HG03045 (cell line): ENCODE measurements around the gene DENND4A.

Experiments
- ATAC-seq: cut with Tn5 transposase; IDR thresholded peaks from one replicate; pipeline ENCODE4 v1.9.1; 2021; ENCODE audit warnings: mild to moderate bottlenecking, moderate library complexity; ENCODE audit not compliant: unreplicated experiment

The DENND4A gene

DNA sequence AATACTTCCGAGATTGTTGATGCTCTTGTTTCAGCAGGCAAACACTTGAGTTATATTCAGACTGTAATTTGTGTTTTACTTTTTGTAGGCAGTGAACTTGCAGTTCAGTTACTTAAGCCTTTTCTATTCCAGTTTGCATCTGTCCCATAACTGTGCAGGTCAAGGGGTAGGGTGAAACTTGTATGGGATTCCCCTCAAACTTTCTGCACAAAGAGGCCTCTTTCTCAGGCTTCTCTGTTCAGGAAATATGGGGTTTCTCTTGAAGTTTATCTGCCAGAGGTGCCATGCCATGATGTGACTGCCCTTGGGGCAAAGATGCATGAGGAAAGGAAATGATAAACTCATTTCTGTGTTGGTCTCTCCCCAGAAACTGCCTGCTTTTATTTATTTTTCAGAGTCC is 103.6 kb downstream of the DENND4A start:
- ATAC-seq = no peak

DNA sequence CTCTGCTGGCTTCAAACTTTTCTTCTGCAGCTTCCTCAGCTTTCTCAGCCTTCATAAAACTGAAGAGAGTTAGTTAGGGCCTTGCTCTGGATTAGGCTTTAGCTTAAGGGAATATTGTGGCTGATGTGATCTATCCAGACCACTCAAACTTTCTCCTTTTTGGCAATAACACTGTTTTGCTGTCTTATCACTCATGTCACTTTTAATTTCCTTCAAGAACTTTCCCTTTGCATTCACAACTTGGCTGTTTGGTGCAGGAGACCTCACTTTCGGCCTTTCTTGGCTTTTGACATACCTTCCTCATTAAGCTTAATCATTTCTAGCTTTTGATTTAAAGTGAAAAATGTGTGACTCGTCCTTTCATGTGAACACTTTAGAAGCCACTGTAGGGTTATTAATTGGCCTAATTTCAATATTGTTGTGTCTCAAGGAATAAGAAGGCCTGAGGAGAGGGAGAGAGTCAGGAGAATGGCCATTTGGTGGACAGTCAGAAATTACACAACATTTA is 109.6 kb downstream of the DENND4A start:
- ATAC-seq = no peak

DNA sequence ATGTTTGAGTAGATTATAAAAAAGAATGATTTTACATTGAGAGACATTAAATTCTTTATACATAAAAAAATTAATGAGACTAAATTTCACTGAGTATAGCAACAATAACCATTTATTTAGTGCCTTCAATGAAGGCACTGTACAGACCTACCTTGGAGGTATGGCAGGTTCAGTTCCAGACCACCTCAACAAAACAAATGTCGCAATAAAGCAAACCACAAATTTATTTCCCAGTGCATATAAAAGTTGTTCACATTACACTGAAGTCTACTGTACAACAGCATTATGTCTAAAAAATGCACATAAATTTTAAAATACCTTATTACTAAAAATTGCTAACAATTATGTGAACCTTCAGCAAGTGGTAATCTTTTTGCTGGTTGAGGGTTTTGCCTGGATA is 111.5 kb downstream of the DENND4A start:
- ATAC-seq = no peak

DNA sequence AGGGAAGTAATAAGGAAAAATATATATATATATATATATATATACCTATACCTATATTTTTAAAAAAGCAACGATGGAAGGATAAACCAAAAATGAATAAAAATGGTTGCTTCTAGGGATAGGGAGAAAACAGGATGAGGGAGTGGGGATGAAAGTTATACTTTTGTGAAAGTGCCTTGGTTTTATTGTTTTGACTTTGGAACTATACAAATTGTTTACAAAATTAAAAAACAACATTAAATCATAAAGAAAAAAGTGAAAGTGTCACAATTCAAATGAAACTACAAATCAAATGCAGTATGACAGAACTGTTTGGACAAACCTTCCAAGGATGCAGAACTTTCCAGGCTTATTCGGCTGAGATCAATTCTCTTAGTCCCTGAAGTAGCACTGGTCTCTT is 116.0 kb downstream of the DENND4A start:
- no peak for ATAC-seq

DNA sequence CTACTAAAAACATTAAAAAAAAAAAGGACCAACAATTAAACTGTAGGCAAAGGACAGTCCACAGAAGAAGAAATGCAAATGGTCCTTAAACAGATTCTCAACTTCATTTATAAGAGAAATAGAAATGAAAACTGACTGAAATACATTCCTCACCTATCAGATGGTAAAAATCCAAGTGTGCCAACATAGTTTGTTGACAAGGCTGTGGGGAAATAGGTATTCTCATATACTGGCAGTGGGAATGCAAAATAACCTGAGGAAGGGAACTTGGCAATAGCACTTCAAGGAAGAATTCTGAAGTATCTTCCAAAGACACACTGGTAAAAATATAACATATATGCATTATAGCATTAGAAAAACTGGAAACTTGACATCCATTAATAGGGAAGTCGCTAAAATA is 116.5 kb downstream of the DENND4A start:
- no peak for ATAC-seq

DNA sequence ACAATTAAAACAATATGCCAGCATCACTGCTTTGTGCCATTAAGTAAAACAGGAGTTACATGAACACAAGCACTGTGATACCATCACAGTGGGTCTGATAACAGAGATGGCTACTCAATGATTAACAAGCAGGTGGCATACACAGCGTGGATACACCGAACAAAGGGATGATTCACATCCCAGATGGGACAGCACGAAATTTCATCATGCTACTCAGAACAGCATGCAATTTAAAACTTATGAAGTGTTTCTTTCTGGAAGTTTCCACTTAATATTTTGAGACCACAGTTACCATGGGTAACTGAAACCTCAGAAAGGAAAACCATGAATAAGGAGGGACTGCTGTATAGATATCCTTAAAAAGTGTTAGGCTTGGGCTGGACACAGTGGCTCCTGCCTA is 125.8 kb downstream of the DENND4A start:
- no peak for ATAC-seq

DNA sequence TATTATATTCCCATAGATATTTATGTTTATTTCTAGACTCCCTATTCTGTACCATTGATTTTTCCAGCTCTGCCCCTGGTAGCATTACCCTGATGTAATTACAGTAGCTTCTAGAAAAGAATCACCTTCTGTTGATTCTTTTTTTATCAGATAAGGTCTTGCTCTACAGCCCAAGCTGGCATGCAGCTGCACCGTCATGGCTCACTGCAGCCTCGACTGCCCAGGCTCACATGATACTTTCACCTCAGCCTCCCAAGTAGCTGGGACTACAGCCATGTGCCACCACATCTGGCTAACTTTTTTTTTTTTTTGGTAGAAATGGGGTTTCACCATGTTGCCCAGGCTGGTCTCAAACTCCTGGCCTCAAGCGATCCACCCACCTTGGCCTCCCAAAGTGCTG is 128.6 kb downstream of the DENND4A start:
- no peak for ATAC-seq

DNA sequence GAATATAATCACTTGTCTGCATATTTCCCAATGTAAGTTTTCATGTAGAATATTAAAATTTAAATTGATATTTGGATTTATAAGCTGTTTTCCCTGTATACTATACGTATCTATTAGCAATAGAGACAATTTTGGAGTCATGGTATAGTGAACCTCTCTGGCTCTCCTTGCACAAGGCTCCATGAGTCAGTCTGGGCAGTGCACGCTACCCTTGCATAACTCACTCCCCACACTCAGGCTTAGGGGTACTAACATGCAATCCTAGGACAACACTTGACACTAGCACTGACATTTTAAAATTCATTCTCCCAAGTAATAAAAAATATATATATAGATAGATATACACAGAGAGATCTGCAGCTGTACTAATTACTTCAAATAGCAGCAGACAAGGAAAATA is 131.2 kb downstream of the DENND4A start:
- no peak for ATAC-seq

DNA sequence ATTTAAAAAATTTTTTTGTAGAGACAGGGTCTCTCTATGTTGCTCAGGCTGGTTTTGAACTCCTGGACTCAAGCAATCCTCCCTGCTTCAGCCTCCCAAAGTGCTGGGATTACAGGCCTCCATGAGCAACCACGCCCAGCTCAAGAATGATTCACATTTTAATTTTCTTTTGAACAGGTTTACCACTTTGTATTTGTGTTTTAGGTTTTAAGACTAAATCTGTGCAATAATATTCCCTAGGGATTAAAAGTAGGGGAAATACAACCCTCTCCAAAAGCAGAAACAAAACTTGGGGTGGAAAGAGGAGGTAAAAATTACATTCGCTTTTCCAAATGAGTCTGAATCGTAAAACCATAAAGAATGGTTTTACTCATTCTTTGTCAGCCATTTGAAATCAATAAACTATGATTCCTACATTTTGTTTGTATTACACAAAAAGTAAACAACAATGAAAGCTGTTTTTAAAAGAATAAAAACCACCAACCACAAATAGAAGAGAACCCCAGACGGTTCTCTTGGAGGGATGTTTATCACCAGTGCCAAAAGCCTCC is 132.5 kb downstream of the DENND4A start:
- ATAC-seq = no peak

DNA sequence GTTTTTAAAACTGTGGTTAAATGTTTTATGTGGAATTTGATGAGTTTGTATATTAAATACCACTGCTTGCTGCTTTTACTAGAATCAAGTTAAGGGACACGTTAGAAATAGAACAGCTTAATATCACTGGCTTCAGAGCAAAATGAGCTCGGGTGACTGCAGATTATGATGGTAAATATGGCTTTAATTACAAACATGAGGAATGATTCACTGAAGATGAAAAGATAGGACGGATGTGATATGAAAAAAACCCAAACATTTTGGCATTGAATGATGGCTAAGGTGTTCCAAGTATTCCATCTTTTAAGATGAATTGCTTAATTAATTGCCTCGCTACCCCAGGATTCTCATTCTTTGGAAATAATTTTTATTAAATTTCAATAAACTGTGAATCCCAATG is 136.6 kb downstream of the DENND4A start:
- ATAC-seq = no peak

DNA sequence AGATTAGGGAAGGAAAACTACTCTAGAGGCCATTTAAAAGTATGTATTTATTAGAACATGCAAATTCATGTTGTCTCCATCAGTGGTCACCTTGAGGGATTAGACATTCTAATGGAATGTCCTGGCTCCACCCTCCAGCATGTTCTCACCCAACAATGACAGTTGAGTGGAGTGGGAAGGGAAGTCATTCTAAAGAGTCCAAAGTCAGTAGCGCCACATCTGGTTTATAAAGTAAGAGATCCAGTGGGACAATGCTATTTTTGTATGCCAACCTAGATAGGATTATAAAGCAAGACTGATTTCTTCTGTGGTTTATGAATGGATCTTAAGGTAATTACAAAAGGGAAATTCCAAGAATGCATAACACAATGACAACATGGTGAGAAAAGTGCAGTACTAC is 137.1 kb downstream of the DENND4A start:
- no peak for ATAC-seq

DNA sequence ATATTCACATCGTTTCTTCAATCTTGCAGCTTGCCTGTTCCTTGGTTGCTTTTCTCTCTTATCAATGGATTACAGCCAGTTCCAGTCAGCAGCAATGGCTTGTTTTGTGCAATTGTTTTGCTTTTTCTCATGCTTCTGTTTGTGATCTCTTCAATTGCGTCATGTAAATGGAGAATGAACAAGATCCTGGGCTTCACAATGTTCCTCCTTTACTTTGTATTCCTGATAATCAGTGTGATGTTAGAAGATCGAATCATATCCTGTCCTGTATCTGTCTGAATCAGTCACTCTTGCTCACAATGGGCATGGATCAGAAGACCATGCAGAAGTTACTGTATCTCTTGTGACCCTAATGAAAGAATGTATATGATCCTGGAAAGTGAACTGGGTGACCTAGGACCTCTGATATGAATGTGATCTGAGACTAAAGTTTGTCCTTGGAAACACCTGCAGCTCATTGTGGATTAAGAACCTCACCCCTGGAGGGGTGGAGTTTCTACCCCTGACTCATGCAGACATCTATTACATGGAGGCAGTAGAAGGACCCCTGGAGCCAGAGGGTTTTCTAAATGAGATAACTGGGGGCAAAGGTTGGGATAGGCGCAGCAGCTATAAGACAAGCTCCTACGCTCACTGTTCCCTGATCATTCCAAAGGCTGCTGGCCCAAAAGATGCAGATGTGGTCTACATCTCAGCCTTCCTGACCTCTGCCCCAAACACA is 138.1 kb downstream of the DENND4A start:
- ATAC-seq = no peak

DNA sequence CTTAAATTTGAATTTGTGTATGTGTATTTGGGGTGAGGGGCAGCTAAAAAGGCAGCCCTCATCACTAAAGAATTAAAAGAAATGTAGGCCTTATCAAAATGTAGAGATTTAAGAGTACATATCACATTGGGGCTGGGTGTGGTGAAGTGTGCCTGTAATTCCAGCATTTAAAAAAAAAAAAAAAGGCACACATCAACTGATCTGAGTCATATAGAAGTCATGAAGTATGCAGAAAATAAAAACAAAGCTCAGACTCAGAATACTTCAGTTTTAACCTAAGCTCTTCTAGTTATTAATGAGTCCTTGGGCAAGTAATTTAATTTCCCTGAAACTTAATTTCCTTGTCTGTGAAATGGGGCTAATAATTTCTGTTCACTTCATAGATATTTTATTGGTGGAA is 138.8 kb downstream of the DENND4A start:
- no peak for ATAC-seq

DNA sequence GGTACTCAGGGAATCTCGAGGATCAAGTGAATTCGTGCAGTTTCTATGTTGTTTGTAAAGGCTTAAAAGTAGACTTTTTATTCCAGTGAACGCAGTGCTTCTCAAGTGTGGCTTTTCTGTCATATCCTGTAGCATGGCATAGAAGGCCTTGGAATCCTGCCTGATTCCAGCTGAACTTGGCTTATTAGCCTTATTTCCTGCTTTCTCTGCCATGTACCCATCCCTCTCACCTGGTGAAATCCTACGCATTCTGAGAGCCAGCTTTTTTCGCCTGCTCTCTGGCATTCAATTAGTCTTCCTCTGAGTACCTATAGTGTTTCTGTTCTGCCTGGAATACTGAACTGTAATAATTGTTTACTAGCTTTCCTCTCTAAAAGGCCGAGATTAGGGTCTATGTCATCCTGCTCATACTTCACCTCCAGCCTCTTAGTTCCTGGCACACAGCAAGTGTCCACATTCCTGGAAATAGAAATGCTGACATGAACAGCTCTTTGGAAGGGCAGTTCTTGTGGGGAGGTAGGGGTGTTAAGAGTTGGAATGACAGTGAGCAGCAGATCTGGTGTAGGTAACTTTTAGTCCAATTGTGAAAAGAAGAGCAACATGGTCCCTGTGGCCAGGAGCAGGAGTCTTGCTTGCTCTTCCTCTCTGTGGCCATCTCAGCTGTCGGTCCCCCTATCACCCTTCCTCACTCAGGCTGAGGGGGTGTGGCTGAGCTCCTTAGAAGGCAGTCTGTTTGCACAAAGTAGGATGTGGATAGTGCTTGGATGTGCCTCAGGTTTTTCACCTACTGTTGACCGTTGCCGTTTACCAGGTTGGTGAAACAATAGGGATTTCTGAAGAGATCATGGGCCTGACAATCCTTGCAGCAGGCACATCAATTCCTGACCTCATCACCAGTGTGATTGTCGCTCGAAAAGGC is 140.0 kb downstream of the DENND4A start:
- no peak for ATAC-seq

DNA sequence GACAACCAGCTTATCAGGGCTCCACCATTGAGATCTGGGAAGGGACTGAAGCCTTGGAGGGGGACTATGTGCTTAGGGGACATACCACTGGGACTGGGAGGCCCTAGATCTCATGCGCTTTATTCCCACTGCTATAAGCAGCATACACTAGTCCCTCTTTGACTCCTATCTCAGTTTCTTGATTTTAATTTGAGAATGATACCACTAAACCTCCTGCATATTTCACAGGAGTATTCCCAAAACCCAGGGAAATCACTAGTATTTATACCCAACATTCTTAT is 141.1 kb downstream of the DENND4A start:
- ATAC-seq = no peak

DNA sequence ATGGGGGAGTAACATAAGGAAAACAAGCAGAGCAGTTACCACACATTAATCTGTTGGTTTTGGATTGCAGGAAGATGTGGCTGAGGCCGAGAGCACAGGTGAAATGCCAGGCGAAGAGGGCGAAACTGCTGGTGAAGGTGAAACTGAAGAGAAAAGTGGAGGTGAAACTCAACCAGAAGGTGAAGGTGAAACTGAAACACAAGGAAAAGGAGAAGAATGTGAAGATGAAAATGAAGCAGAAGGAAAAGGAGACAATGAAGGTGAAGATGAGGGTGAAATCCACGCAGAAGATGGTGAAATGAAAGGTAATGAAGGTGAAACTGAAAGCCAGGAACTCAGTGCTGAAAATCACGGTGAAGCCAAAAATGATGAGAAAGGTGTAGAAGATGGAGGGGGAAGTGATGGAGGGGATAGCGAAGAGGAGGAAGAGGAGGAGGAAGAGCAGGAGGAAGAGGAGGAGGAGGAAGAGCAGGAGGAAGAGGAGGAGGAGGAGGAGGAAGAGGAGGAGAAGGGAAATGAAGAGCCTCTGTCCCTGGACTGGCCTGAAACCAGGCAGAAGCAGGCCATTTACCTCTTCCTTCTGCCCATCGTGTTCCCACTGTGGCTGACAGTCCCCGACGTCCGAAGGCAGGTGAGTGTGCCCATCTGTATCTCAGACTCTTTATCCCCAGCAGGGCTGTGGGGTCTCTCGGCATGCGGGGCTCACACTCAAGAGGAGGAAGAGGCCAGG is 141.6 kb downstream of the DENND4A start:
- no peak for ATAC-seq

DNA sequence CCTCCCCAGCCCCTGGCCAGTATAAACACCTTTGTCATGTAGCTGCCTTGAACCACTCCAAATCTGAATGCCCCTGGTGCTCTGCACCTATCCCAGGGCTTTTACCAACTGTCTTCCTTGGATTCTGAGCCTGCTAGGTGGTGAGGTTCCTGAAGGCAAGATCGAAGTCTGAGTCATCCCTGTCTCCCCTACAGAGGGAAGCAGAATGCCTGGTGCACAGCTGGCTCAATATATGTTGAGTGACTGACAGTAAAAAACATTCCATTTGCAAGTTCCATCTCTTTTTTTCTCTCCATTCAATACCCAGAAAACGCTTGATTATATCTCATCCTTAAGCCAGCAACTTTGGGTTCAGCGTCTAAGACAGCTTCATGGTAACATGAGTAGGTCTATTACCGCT is 145.6 kb downstream of the DENND4A start:
- no peak for ATAC-seq

DNA sequence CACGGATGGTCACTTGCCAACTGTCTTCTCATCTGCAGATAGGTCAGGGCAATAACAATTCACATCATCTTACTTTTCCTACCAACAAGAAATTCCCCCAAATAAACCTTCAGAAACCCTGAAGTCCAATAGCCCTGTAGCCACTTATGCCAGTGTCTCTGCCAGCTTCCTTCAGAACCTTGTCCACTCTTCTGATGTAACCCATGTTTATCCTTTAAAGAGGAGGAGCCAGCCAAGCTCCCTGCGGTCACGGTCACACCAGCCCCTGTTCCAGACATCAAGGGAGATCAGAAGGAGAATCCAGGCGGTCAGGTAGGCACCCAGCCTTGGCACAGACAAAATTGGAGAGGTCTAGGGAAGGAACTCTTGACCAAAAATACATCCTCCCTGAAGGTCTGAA is 146.7 kb downstream of the DENND4A start:
- no peak for ATAC-seq

DNA sequence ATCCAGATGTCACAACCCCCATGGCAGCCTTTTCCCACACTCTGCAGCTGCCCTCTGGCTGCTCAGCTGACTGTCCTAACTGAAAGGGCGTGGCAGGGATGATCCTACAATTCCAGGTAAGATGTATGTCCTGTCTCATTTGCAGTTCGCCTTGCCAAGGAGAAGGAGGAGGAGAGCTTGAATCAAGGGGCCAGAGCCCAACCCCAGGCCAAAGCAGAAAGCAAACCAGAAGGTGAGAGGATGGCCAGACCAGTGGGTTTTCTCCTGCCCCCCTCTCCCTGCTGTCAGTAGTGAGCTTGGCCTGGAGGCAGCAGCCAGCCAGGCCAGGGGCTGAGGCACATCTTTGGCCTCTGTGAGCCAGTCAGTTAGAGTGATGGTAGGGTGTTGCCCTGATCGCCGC is 147.8 kb downstream of the DENND4A start:
- no peak for ATAC-seq

DNA sequence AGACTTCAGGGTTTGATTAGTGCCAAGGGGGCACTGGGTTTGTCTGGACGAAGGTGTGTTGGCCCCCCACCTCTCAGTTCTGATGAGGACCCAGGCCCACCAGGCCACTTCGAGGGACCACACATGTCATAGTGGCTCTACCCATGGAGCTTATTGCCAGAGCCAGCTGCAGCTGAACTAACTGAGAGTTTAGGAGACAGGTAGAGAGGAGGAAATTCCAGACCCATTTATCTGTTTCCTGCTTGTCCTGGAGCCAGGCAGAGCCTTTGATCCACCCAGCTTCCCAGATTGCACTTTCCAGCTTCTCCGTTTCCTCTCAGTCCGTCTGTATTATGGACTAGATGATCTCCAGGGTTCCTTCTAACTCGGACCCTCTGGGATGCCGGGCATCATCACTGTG is 149.5 kb downstream of the DENND4A start:
- ATAC-seq = no peak

DNA sequence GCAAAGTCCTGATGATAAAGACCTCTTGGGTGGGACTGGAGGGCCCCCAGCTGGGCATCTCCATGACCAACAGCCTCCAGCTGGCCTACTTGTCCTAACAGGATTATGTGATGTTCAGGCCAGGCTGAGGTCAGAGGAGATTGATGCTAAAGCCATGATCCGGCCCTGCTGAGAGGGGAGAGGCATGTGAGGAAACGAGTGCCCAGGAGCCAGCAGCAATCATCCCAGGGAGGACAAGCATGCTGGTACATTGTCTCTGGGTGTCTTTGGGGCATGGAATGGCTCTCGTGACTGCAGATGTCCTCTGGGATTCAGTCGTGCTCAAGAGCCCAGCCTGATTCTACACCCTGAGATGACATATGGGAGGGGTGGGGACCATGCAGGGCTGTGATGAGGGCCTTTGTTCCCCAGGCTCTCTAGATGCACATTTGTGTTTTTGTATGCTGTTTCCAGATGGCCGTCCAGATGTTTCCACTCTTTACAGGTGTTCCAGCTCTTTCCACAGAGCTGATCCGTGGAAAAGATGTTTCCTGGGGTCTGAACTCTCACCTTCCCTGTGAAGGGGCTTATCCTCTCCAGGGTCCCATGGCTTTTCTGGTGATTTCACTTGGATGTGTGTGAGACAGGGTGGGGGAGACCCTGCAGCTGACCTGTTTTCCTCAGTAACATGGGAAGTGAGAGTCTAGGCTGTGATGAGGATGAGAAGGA is 150.2 kb downstream of the DENND4A start:
- ATAC-seq = no peak
